ENCODE measurements around the gene CLSTN1.
"Not testable (repeated sequence)": the region's sequence is repeated elsewhere in the genome, so short reads cannot be mapped to it uniquely, and the experiment has no call there.

Gene CLSTN1

GRCh38 chr1:9833632-9834031 lies 9.9 kb upstream of the CLSTN1 start:
- no peak for DNase-seq (ENCODE audit: extremely low spot score, insufficient read length, low read depth)

DNA sequence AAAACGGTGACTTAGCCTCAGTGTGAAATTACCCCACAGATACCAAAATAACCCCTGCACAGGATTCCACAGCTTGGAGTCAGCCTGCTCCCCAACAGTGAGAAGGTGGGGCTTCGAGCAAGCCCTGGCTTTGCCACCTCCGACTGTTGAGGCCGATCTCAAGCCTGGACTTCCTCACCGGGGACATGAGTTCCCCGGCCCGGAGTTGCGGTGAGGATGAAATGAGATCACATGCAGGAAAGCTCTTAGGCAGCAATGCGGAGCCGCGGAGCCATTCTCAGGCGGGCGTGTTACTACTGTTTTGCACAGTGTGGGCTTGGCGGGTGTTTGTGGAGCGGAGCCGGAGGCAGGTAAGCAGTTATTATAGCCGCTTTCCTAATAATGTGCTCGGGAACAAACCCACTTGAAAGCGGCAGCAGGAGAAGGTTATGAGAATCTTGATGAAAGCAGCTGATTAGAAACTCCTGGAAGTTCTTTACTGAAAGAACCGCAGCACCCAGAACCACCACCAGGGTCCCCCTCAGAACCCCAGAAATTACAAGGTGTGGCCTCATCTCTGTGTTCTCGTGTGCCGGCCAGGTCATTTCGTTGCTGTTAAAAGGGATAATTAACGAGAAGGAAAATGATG lies 3.9 kb upstream of the CLSTN1 start:
- no peak for DNase-seq (ENCODE audit: extremely low spot score, insufficient read length, low read depth)
- no peak for FAIRE-seq

More at GRCh38 chr1:9833632-9834031, 9.9 kb upstream of the CLSTN1 start:
- FAIRE-seq, result no peak

- no peak for DNase-seq (ENCODE audit: extremely low spot score, insufficient read length, low read depth)
- FAIRE-seq, result no peak
Measured at GRCh38 chr1:9826616-9827015, 2.9 kb upstream of the CLSTN1 start.

DNA sequence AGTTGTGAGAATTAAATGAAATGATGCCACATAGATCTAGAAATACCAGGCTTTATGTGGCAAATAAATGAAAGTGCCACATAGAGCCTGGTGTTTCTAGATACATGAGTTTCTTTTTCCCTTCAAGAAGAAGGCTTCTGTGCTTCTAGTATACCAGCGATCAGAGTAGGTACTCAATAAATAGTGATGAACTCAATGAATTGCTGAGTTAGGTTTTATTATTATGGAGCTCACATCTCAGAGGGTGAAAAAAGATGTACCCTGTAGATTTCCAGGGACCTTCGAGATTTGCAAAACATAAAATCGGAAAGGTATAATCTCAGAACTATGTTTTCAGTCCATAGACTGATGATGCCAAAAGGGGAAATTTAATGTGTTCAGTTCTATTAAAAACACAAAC lies 2.3 kb upstream of the CLSTN1 start:
- DNase-seq (ENCODE audit: extremely low spot score, insufficient read length, low read depth) (no peak), FAIRE-seq (no peak)

- DNase-seq (ENCODE audit: extremely low spot score, insufficient read length, low read depth), result no peak
- peak; percentile 45 for FAIRE-seq
Measured at GRCh38 chr1:9825093-9826074, 1.6 kb upstream of the CLSTN1 start.

DNA sequence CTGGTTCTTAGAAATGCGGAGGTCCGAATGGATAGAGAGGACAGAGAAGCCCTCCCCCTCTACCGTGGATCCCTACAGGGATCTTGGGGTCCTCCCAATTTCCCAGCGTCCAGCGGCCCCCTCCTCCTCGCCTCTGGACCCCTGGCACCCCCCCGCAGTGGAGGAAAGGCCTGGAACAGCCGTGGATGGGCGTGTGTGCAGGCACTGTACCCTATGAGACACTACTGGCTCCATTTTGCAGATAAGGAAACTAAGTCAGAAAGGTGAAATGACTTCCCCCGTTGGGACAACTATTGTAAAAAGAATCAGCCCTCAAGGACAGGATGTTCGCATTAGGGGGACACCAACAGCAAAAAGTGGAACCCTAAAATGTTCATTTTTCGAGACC lies 931 bp upstream of the CLSTN1 start:
- FAIRE-seq, result no peak

DNA sequence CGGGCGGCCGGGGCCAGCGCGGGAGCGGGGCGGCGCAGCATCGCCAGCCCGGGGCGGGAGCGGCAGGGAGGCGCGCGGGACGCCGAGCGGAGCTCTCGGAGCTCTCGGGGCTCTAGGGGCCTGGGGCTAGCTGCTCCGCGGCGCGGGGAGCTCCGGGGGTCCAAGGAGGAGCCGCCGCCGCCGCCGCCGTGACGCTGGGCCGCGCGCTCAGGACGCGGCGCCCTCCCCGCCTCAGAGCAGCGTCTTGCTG lies 147 bp downstream of the CLSTN1 start:
- DNase-seq (ENCODE audit: extremely low spot score, insufficient read length, low read depth) (no peak), FAIRE-seq (no peak)

More for the DNA sequence above, 931 bp upstream of the CLSTN1 start:
- no peak for DNase-seq (ENCODE audit: extremely low spot score, insufficient read length, low read depth)

GRCh38 chr1:9822897-9823692 lies 670 bp downstream of the CLSTN1 start:
- peak; percentile 18 for FAIRE-seq
- no peak for DNase-seq (ENCODE audit: extremely low spot score, insufficient read length, low read depth)

GRCh38 chr1:9822490-9822889 lies 1.3 kb downstream of the CLSTN1 start:
- DNase-seq (ENCODE audit: extremely low spot score, insufficient read length, low read depth) (no peak), FAIRE-seq (peak; percentile 9)

DNA sequence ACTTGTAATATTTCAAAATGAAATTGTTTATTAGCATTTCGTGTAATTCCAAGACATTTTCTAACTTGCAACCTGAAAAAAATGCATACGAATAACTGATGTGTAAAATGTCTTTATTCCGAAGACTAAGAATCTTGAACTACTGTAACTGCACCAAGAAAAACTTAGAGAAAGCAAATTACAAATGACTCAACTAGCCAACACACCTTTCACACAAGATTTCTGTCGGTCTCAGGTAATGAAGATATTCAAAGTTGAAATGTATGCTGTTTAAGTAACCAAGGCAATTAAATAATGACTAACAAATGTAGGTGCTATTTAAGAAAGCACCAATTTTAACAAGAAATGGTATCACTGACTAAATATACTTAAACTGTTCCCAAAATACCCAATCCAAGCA lies 2.1 kb downstream of the CLSTN1 start:
- no peak for FAIRE-seq
- no peak for DNase-seq (ENCODE audit: extremely low spot score, insufficient read length, low read depth)

DNA sequence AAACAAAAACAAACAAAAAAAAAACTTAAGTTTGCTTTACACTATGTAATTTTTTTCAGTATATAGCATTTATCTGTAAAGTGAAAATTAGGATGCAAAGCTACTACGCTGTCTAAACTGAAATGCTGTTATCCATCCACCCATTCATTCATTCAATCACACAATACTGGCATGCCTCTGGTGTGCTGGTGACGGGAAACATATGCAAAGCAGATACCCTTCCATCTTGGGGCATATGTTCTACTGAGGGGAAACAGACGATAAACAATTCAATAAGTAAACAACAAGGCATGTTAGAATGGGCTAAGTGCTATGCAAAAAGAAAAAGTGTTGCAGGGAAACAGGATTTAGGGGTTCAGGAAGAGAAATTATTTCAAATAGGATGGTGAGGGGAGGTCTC lies 3.2 kb downstream of the CLSTN1 start:
- FAIRE-seq, result no peak
- no peak for DNase-seq (ENCODE audit: extremely low spot score, insufficient read length, low read depth)

GRCh38 chr1:9817734-9818133 lies 6.0 kb downstream of the CLSTN1 start:
- no peak for FAIRE-seq
- no peak for DNase-seq (ENCODE audit: extremely low spot score, insufficient read length, low read depth)

GRCh38 chr1:9816199-9816598 lies 7.6 kb downstream of the CLSTN1 start:
- DNase-seq (ENCODE audit: extremely low spot score, insufficient read length, low read depth), result no peak
- FAIRE-seq, result no peak

DNA sequence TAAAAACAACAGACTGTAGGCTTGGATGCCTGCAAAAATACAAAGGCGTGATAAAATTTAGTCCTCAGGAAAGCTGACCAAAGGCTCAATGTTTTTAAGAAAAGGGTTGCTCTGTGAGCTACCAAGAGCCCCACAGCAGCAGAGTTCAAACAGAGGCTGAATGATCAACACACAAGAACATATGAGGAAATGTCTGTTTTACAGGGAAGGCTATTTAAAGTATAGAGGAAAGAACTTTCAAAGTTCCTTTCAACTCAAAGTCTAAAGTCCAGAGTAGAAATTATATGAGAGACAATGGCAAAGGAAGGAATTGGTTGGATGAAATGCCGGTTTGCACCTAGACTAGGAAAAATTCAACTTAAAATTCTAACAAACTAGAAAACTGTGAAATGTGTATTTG lies 8.6 kb downstream of the CLSTN1 start:
- no peak for FAIRE-seq

GRCh38 chr1:9814619-9815018 lies 9.1 kb downstream of the CLSTN1 start:
- FAIRE-seq, result no peak

More for the DNA sequence above, 8.6 kb downstream of the CLSTN1 start:
- DNase-seq (ENCODE audit: extremely low spot score, insufficient read length, low read depth), result no peak

DNA sequence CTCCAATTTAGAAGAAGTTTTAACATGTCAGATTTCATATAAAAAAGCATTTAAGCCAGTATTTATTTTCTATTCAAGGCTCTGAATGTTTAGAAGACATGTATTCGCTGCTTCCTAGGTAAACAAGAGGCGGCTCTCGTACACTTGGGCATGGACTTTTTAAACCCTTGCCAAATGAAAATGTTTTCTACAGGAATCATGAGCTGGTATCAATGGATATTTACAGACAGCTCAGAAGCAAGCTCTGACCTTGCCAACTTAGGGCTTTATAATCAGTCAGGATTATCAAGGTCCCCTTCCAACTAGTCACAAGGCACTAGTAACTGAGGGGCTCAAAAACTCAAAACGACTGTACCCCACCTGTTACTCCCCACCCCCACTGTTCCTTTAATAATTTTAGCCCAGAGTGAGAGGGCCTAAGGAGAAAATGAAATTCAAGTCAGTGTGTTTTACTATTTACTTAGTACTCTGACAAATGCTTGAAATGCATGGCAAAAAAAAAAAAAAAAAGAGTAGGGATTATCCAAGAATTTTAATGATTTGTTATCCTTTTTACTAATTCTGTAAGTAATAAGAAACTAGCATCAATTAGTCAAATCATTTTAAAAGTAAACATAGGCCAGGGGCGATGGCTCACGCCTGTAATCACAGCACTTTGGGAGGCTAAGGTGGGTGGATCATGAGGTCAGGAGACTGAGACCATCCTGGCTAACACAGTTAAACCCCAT lies 12.4 kb downstream of the CLSTN1 start:
- FAIRE-seq, result no peak
- DNase-seq (ENCODE audit: extremely low spot score, insufficient read length, low read depth), result no peak

More at GRCh38 chr1:9814619-9815018, 9.1 kb downstream of the CLSTN1 start:
- DNase-seq (ENCODE audit: extremely low spot score, insufficient read length, low read depth), result no peak

- FAIRE-seq (no peak), DNase-seq (ENCODE audit: extremely low spot score, insufficient read length, low read depth) (no peak)
Measured at GRCh38 chr1:9809100-9809510, 14.7 kb downstream of the CLSTN1 start.

GRCh38 chr1:9808459-9808858 lies 15.3 kb downstream of the CLSTN1 start:
- FAIRE-seq, result no peak
- no peak for DNase-seq (ENCODE audit: extremely low spot score, insufficient read length, low read depth)

GRCh38 chr1:9807541-9807940 lies 16.2 kb downstream of the CLSTN1 start:
- DNase-seq (ENCODE audit: extremely low spot score, insufficient read length, low read depth), result no peak
- no peak for FAIRE-seq

- DNase-seq (ENCODE audit: extremely low spot score, insufficient read length, low read depth); FAIRE-seq: not testable (repeated sequence)
Measured at GRCh38 chr1:9805972-9806371, 17.8 kb downstream of the CLSTN1 start.

All from GM18507 (cell line).